ENCODE data around the gene CSNK2B.

- TF ChIP-seq ZNF274 (IDR thresholded peaks at IDR 0.05; ENCODE audit: low read depth, low read length), result no peak
- TF ChIP-seq YY1 (IDR thresholded peaks at IDR 0.05; ENCODE audit: insufficient read depth, insufficient read length), result no peak
- no peak for TF ChIP-seq SUZ12 (IDR thresholded peaks at IDR 0.05; ENCODE audit: extremely low read depth, insufficient read depth, insufficient read length)
Observed at GRCh38 chr6:31717499-31718222, 51.8 kb downstream of the CSNK2B start.
